WTC11 (cell line): ENCODE results near the gene LAMB4. TPM values are rescaled to one million over a fixed set of nuclear protein-coding genes. Genes with fewer than 3 reads are reported as not detected.

Experiments used
- ATAC-seq: fragments of 200-7000 bp; cut with Tn5 transposase; 2 replicates; pipeline ENCODE4 v1.10.0; 2021; ENCODE audit warnings: mild to moderate bottlenecking, moderate library complexity
- CTCF ChIA-PET: fragments of 300-600 bp; sonication (Branson Sonifier 250); formaldehyde crosslinking; loops from one replicate; lab custom pipeline; 2021; ENCODE audit warnings: antibody characterized with exemption; lab: Charles Lee
- POLR2A ChIA-PET: fragments of 350-600 bp; sonication (Branson Sonifier 250); formaldehyde crosslinking; loops from one replicate; lab custom pipeline; 2021; ENCODE audit warnings: antibody characterized with exemption; lab: Charles Lee
- DNase-seq: peaks from one replicate; pipeline ENCODE4 v3.0.0; 2021; ENCODE audit warnings: low spot score
- H3K27ac Mint-ChIP-seq: 2 replicates; pipeline ENCODE4 v1.8.0; 2021; ENCODE audit warnings: mixed read lengths
- H3K27me3 Mint-ChIP-seq: 2 replicates; pipeline ENCODE4 v1.8.0; 2021; ENCODE audit warnings: low read depth, mild to moderate bottlenecking, moderate library complexity, mixed read lengths
- H3K36me3 Mint-ChIP-seq: 2 replicates; pipeline ENCODE4 v1.8.0; 2021; ENCODE audit warnings: mixed read lengths
- H3K4me1 Mint-ChIP-seq: 2 replicates; pipeline ENCODE4 v1.8.0; 2022; ENCODE audit warnings: mixed read lengths
- H3K4me3 Mint-ChIP-seq: 2 replicates; pipeline ENCODE4 v1.8.0; 2021; ENCODE audit warnings: mild to moderate bottlenecking, moderate library complexity, mixed read lengths
- H3K9me3 Mint-ChIP-seq: 2 replicates; pipeline ENCODE4 v1.8.0; 2021; ENCODE audit warnings: mixed read lengths
- ATF2 ChIP-seq: sonication (generic); formaldehyde crosslinking; IDR thresholded peaks from 2 replicates; pipeline ENCODE4 v1.8.1; 2022; ENCODE audit warnings: low read depth, missing genetic modification reagents, borderline replicate concordance
- CREB1 ChIP-seq: sonication (generic); formaldehyde crosslinking; IDR thresholded peaks from 2 replicates; pipeline ENCODE4 v1.8.0; 2023; ENCODE audit warnings: mild to moderate bottlenecking, missing genetic modification reagents
- E2F4 ChIP-seq: sonication (generic); formaldehyde crosslinking; IDR thresholded peaks from 2 replicates; pipeline ENCODE4 v1.8.1; 2022; ENCODE audit warnings: low read depth, mild to moderate bottlenecking, moderate library complexity, missing genetic modification reagents, borderline replicate concordance
- FOXP1 ChIP-seq: sonication (generic); formaldehyde crosslinking; IDR thresholded peaks from 2 replicates; pipeline ENCODE4 v1.8.0; 2022; ENCODE audit warnings: missing genetic modification reagents, mild to moderate bottlenecking, moderate library complexity, borderline replicate concordance
- GABPB1 ChIP-seq: sonication (generic); formaldehyde crosslinking; IDR thresholded peaks from 2 replicates; pipeline ENCODE4 v1.8.1; 2023; ENCODE audit warnings: mild to moderate bottlenecking, missing genetic modification reagents
- JAZF1 ChIP-seq: fragments of 250-450 bp; sonication (Bioruptor Pico); IDR thresholded peaks from 2 replicates; pipeline ENCODE4 v1.9.0; 2021; ENCODE audit warnings: moderate library complexity, mild to moderate bottlenecking, inconsistent platforms
- NFE2L1 ChIP-seq: sonication (generic); formaldehyde crosslinking; IDR thresholded peaks from 2 replicates; pipeline ENCODE4 v1.8.1; 2023; ENCODE audit warnings: missing genetic modification reagents
- RELA ChIP-seq: sonication (generic); formaldehyde crosslinking; IDR thresholded peaks from 2 replicates; pipeline ENCODE4 v1.8.1; 2022; ENCODE audit warnings: missing genetic modification reagents, mild to moderate bottlenecking, borderline replicate concordance
- SMAD4 ChIP-seq: sonication (generic); formaldehyde crosslinking; IDR thresholded peaks from 2 replicates; pipeline ENCODE4 v1.8.0; 2022; ENCODE audit warnings: mild to moderate bottlenecking, missing genetic modification reagents
- ZBTB21 ChIP-seq: sonication (generic); formaldehyde crosslinking; IDR thresholded peaks from 2 replicates; pipeline ENCODE4 v1.8.1; 2023; ENCODE audit warnings: mild to moderate bottlenecking, missing genetic modification reagents, borderline replicate concordance
- ZNF121 ChIP-seq: sonication (generic); formaldehyde crosslinking; IDR thresholded peaks from 2 replicates; pipeline ENCODE4 v1.8.0; 2023; ENCODE audit warnings: missing genetic modification reagents
- ZNF138 ChIP-seq: sonication (generic); formaldehyde crosslinking; conservative IDR thresholded peaks from 2 replicates; pipeline ENCODE4 v1.8.1; 2022; ENCODE audit warnings: mild to moderate bottlenecking, moderate library complexity, missing genetic modification reagents
- ZNF281 ChIP-seq: sonication (generic); formaldehyde crosslinking; IDR thresholded peaks from 2 replicates; pipeline ENCODE4 v1.8.0; 2023; ENCODE audit warnings: mild to moderate bottlenecking, missing genetic modification reagents
- ZNF416 ChIP-seq: fragments of 250-450 bp; sonication (Bioruptor Pico); IDR thresholded peaks from 2 replicates; pipeline ENCODE4 v1.9.0; 2021; ENCODE audit warnings: mild to moderate bottlenecking, inconsistent platforms
- ZNF423 ChIP-seq: fragments of 250-450 bp; sonication (Bioruptor Pico); IDR thresholded peaks from 2 replicates; pipeline ENCODE4 v2.1.2; 2022; ENCODE audit warnings: mild to moderate bottlenecking, moderate library complexity
- total RNA-seq: library from RNA; stranded (reverse); gene quantifications from 3 replicates; pipeline ENCODE4 v1.2.3, GENCODE V29; 2021
- TF ChIP-seq, protein P1 (sequence below): fragments of 200-600 bp; IDR thresholded peaks from 2 replicates; pipeline ENCODE4 v1.8.0; 2022; ENCODE audit warnings: antibody characterized with exemption
- TF ChIP-seq, protein P2 (sequence below): sonication (generic); formaldehyde crosslinking; IDR thresholded peaks from 2 replicates; pipeline ENCODE4 v1.8.1; 2023; ENCODE audit warnings: mild to moderate bottlenecking, missing genetic modification reagents, moderate library complexity
- TF ChIP-seq, protein P3 (sequence below): sonication (generic); formaldehyde crosslinking; IDR thresholded peaks from 2 replicates; pipeline ENCODE4 v1.8.1; 2023; ENCODE audit warnings: mild to moderate bottlenecking, missing genetic modification reagents, borderline replicate concordance
- TF ChIP-seq, protein P4 (sequence below): sonication (generic); formaldehyde crosslinking; IDR thresholded peaks from 2 replicates; pipeline ENCODE4 v1.8.0; 2022; ENCODE audit warnings: mild to moderate bottlenecking, missing genetic modification reagents

The LAMB4 gene
- total RNA-seq, 1 experiment from 2014 or later: not detected

- CTCF ChIA-PET: interaction anchor here (1.8 kb wide), 1 partner anchor 36 kb away, joined by 5 read pairs; no protein-coding TSS in a partner anchor
These were observed 19.7 kb upstream of the LAMB4 start for GRCh38 chr7:108149908-108150307.

More at GRCh38 chr7:108149908-108150307, 19.7 kb upstream of the LAMB4 start:
- Mint-ChIP-seq H3K36me3 (no peaks in the 10 kb centered on the region), H3K4me1 (peaks cover 3% of the 10 kb centered on the region; the same call in 1 of the 2 replicates), H3K9me3 (no peaks in the 10 kb centered on the region), H3K27ac (no peak overlapping the region), H3K27me3 (no peaks in the 10 kb centered on the region), H3K4me3 (no peak overlapping the region)
- no peak for ATAC-seq
- POLR2A ChIA-PET: no interaction called here
- DNase-seq: no peak
- TF ChIP-seq GABPB1 (CRISPR knock-in tag): no peak
- no peak for TF ChIP-seq ZNF281 (CRISPR knock-in tag)
- TF ChIP-seq ZNF416: no peak
- TF ChIP-seq, protein P1, sequence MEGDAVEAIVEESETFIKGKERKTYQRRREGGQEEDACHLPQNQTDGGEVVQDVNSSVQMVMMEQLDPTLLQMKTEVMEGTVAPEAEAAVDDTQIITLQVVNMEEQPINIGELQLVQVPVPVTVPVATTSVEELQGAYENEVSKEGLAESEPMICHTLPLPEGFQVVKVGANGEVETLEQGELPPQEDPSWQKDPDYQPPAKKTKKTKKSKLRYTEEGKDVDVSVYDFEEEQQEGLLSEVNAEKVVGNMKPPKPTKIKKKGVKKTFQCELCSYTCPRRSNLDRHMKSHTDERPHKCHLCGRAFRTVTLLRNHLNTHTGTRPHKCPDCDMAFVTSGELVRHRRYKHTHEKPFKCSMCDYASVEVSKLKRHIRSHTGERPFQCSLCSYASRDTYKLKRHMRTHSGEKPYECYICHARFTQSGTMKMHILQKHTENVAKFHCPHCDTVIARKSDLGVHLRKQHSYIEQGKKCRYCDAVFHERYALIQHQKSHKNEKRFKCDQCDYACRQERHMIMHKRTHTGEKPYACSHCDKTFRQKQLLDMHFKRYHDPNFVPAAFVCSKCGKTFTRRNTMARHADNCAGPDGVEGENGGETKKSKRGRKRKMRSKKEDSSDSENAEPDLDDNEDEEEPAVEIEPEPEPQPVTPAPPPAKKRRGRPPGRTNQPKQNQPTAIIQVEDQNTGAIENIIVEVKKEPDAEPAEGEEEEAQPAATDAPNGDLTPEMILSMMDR: no peak
- no peak for TF ChIP-seq RELA (CRISPR knock-in tag)
- TF ChIP-seq NFE2L1 (CRISPR knock-in tag): no peak
- TF ChIP-seq, protein P2, sequence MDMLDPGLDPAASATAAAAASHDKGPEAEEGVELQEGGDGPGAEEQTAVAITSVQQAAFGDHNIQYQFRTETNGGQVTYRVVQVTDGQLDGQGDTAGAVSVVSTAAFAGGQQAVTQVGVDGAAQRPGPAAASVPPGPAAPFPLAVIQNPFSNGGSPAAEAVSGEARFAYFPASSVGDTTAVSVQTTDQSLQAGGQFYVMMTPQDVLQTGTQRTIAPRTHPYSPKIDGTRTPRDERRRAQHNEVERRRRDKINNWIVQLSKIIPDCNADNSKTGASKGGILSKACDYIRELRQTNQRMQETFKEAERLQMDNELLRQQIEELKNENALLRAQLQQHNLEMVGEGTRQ: no peak
- no peak for TF ChIP-seq E2F4 (CRISPR knock-in tag)
- TF ChIP-seq, protein P3, sequence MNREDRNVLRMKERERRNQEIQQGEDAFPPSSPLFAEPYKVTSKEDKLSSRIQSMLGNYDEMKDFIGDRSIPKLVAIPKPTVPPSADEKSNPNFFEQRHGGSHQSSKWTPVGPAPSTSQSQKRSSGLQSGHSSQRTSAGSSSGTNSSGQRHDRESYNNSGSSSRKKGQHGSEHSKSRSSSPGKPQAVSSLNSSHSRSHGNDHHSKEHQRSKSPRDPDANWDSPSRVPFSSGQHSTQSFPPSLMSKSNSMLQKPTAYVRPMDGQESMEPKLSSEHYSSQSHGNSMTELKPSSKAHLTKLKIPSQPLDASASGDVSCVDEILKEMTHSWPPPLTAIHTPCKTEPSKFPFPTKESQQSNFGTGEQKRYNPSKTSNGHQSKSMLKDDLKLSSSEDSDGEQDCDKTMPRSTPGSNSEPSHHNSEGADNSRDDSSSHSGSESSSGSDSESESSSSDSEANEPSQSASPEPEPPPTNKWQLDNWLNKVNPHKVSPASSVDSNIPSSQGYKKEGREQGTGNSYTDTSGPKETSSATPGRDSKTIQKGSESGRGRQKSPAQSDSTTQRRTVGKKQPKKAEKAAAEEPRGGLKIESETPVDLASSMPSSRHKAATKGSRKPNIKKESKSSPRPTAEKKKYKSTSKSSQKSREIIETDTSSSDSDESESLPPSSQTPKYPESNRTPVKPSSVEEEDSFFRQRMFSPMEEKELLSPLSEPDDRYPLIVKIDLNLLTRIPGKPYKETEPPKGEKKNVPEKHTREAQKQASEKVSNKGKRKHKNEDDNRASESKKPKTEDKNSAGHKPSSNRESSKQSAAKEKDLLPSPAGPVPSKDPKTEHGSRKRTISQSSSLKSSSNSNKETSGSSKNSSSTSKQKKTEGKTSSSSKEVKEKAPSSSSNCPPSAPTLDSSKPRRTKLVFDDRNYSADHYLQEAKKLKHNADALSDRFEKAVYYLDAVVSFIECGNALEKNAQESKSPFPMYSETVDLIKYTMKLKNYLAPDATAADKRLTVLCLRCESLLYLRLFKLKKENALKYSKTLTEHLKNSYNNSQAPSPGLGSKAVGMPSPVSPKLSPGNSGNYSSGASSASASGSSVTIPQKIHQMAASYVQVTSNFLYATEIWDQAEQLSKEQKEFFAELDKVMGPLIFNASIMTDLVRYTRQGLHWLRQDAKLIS (CRISPR knock-in tag): no peak
- TF ChIP-seq JAZF1 (CRISPR knock-in tag): no peak
- no peak for TF ChIP-seq ZNF138 (CRISPR knock-in tag)
- TF ChIP-seq, protein P4, sequence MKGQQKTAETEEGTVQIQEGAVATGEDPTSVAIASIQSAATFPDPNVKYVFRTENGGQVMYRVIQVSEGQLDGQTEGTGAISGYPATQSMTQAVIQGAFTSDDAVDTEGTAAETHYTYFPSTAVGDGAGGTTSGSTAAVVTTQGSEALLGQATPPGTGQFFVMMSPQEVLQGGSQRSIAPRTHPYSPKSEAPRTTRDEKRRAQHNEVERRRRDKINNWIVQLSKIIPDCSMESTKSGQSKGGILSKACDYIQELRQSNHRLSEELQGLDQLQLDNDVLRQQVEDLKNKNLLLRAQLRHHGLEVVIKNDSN (CRISPR knock-in tag): no peak
- no peak for TF ChIP-seq CREB1 (CRISPR knock-in tag)
- no peak for TF ChIP-seq ZNF423
- TF ChIP-seq ZNF121 (CRISPR knock-in tag): no peak
- TF ChIP-seq FOXP1 (CRISPR knock-in tag): no peak
- no peak for TF ChIP-seq ZBTB21 (CRISPR knock-in tag)
- TF ChIP-seq SMAD4 (CRISPR knock-in tag): no peak
- TF ChIP-seq ATF2 (CRISPR knock-in tag): no peak
